ENCODE data around the gene ASPM. TPM values are rescaled to one million over a fixed set of nuclear protein-coding genes. Genes with fewer than 3 reads are reported as not detected.

ASPM gene, protein sequence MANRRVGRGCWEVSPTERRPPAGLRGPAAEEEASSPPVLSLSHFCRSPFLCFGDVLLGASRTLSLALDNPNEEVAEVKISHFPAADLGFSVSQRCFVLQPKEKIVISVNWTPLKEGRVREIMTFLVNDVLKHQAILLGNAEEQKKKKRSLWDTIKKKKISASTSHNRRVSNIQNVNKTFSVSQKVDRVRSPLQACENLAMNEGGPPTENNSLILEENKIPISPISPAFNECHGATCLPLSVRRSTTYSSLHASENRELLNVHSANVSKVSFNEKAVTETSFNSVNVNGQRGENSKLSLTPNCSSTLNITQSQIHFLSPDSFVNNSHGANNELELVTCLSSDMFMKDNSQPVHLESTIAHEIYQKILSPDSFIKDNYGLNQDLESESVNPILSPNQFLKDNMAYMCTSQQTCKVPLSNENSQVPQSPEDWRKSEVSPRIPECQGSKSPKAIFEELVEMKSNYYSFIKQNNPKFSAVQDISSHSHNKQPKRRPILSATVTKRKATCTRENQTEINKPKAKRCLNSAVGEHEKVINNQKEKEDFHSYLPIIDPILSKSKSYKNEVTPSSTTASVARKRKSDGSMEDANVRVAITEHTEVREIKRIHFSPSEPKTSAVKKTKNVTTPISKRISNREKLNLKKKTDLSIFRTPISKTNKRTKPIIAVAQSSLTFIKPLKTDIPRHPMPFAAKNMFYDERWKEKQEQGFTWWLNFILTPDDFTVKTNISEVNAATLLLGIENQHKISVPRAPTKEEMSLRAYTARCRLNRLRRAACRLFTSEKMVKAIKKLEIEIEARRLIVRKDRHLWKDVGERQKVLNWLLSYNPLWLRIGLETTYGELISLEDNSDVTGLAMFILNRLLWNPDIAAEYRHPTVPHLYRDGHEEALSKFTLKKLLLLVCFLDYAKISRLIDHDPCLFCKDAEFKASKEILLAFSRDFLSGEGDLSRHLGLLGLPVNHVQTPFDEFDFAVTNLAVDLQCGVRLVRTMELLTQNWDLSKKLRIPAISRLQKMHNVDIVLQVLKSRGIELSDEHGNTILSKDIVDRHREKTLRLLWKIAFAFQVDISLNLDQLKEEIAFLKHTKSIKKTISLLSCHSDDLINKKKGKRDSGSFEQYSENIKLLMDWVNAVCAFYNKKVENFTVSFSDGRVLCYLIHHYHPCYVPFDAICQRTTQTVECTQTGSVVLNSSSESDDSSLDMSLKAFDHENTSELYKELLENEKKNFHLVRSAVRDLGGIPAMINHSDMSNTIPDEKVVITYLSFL (N-terminal part only)
- total RNA-seq: 1 to 10 TPM in 2 of 4 donors, under 1 TPM in 2; under 0.01 to 3.2 (median 1.7) TPM

DNA sequence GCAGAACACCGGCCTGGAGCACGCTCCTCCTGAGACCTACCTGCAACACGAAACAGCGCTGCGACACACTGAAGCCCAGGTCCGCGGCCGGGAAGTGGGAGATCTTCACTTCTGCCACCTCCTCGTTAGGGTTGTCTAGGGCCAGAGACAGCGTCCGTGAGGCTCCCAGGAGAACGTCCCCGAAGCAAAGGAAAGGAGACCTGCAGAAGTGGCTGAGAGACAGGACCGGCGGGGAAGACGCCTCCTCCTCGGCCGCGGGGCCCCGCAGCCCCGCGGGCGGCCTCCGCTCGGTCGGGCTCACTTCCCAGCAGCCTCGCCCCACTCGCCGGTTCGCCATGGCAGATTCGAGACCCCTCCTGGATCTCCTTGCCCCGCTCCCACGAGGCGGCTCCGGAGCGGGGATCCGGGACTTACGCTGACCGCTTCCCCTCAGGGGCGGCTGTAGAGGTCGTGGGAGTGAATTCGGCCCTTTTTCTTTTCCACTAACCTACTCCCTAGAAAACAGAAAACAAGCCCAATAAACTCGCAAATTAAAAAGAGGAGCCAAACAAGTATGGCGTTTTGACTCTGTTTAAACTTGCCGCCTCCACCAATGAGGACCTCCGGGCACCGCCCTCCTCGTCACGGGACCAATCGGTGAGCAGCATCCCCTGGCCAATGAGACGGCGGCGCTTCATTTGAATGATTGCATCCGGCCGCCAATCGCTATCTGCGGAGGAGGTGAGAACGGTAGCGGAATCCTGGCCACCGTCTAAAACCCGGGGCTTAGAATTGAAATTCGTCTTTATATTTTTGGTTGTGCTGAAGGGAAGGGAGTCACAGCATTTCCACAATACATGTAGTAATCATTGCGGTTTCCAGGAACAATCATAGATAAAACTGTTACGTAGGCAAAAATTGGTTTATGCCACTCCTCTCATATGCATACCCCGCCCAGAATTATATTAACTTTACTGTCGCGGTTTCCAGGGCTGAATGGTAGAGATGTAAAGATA, at the start of gene ASPM:
ASPM (minus strand) TSS at position 569 of the 995 bp plus-strand sequence; CDS start at position 337, 232 bp downstream.
- TF ChIP-seq, protein P1, sequence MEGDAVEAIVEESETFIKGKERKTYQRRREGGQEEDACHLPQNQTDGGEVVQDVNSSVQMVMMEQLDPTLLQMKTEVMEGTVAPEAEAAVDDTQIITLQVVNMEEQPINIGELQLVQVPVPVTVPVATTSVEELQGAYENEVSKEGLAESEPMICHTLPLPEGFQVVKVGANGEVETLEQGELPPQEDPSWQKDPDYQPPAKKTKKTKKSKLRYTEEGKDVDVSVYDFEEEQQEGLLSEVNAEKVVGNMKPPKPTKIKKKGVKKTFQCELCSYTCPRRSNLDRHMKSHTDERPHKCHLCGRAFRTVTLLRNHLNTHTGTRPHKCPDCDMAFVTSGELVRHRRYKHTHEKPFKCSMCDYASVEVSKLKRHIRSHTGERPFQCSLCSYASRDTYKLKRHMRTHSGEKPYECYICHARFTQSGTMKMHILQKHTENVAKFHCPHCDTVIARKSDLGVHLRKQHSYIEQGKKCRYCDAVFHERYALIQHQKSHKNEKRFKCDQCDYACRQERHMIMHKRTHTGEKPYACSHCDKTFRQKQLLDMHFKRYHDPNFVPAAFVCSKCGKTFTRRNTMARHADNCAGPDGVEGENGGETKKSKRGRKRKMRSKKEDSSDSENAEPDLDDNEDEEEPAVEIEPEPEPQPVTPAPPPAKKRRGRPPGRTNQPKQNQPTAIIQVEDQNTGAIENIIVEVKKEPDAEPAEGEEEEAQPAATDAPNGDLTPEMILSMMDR (IDR thresholded peaks at IDR 0.05): no peak
- DNase-seq (ENCODE audit: low spot score) (peak; percentile 86), ATAC-seq (ENCODE audit: low FRiP score) (peak; percentile 98)

DNA sequence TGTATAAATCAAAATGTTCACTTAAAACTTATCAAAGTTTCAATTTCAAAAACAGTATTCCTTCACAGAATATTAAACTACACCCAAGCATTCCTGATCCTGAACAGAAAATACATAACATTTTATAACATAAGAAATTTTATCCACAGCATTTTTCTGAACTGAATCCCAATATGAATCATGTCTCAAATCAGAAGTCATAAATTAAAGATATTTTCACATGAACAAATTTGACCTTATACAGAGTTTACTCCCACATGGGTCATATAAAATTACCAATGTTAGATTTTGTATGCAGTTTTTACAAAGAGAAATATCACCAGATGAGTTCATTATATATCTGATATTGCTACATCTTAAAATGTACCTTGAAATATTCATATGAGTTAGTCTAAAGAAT, 48.6 kb upstream of the ASPM start:
- peak; percentile 75 for ATAC-seq (ENCODE audit: low FRiP score)
- TF ChIP-seq, protein P1 (IDR thresholded peaks at IDR 0.05): no peak
- no peak for DNase-seq (ENCODE audit: low spot score)

DNA sequence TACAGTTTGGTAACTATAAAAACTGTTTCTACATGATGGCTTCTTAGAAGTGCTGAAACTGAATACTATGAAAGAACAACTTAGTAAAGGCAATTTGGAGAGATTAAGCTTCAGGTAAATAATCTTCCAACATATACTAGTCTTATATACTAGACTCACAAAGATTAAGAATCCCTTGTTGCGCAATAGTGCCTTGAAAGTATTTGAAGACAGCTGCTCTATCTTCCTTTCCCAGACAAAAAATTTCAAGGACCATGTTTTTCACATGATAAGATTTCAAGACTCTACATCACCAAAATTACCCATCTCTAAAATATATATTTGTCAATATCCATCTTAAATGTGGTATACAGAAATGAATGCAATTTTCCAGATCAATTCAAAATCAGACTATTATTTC, 37.7 kb upstream of the ASPM start:
- TF ChIP-seq, protein P1 (IDR thresholded peaks at IDR 0.05): no peak
- ATAC-seq (ENCODE audit: low FRiP score) (no peak), DNase-seq (ENCODE audit: low spot score) (no peak)

DNA sequence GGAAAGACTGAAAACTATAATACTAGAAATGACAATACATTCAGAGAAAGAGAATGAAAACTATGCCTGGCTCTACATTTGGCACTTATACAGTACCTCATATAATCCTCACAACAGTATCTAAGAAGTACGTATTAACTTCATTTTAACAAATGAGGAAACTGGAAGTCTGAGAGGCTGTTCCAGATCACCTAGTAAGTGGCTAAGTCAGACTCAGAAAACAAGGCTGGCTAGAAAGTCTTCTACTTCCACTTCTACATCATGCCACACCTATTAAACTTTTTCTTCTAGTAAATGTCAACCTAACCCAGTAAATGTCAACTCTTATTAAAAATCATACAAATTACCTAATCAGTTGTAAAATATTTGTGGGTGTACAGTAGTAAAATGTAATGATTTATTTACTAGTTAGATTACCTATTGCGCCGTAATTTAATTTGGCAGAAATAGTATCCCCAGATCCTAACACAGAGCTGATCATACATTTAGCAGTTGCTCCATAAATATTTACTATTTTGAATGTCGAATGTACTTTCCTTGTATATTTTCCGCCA, 36.8 kb upstream of the ASPM start:
- ATAC-seq (ENCODE audit: low FRiP score) (no peak), DNase-seq (ENCODE audit: low spot score) (no peak)
- TF ChIP-seq, protein P1 (IDR thresholded peaks at IDR 0.05): no peak

DNA sequence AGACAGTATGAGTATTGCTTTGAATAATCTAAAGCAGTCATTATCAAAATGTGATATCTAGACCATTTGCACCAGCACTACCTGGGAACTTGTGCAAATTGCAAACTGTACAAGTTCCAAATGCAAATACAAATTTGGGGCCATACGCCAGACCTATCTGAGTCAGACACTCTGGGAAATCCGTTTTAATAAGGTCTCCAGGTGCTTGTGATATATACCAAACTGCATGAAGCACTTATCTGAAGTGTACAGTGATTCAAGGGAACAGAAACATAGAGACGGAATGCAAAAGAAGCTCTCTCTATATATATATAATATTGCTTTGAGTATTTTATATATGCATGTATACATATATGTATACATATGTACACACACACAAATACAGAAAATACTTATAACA, 36.2 kb upstream of the ASPM start:
- DNase-seq (ENCODE audit: low spot score) (no peak), ATAC-seq (ENCODE audit: low FRiP score) (no peak)
- TF ChIP-seq, protein P1 (IDR thresholded peaks at IDR 0.05): no peak

Measured in omental fat pad (tissue), 4 donors.